ENCODE measurements around the gene MAB21L1.
A peak's percentile ranks its signal among the peaks of the same experiment; 100 is the strongest.

MAB21L1 gene

GRCh38 chr13:35475960-35476943 is at the start of gene MAB21L1:
MAB21L1 (minus strand) TSS chr13:35476689; CDS start chr13:35476138, 551 bp downstream.
- no peak for DNase-seq

GRCh38 chr13:35524171-35524570 is 47.7 kb upstream of the MAB21L1 start:
- DNase-seq = no peak

GRCh38 chr13:35518337-35518946 is 42.0 kb upstream of the MAB21L1 start:
- DNase-seq = no peak

- no peak for DNase-seq
Observed at GRCh38 chr13:35514801-35515502, 38.5 kb upstream of the MAB21L1 start.

GRCh38 chr13:35514061-35514477 is 37.6 kb upstream of the MAB21L1 start:
- DNase-seq = no peak

- no peak for DNase-seq
Observed at GRCh38 chr13:35512271-35512920, 35.9 kb upstream of the MAB21L1 start.

- no peak for DNase-seq
Observed at GRCh38 chr13:35502456-35502855, 26.0 kb upstream of the MAB21L1 start.

- DNase-seq = no peak
Observed at GRCh38 chr13:35501661-35502235, 25.3 kb upstream of the MAB21L1 start.

GRCh38 chr13:35500144-35500543 is 23.7 kb upstream of the MAB21L1 start:
- DNase-seq = no peak

GRCh38 chr13:35499676-35500075 is 23.2 kb upstream of the MAB21L1 start:
- DNase-seq = no peak

- peak; percentile 82 for DNase-seq
Observed at GRCh38 chr13:35499196-35499662, 22.7 kb upstream of the MAB21L1 start.

GRCh38 chr13:35498231-35498630 is 21.7 kb upstream of the MAB21L1 start:
- no peak for DNase-seq

- DNase-seq = no peak
Observed at GRCh38 chr13:35496761-35497386, 20.4 kb upstream of the MAB21L1 start.

- DNase-seq = no peak
Observed at GRCh38 chr13:35496006-35496405, 19.5 kb upstream of the MAB21L1 start.

- DNase-seq = no peak
Observed at GRCh38 chr13:35489050-35489449, 12.6 kb upstream of the MAB21L1 start.

GRCh38 chr13:35485424-35485823 is 8.9 kb upstream of the MAB21L1 start:
- peak; percentile 0 for DNase-seq

GRCh38 chr13:35484384-35484783 is 7.9 kb upstream of the MAB21L1 start:
- no peak for DNase-seq

- no peak for DNase-seq
Observed at GRCh38 chr13:35483761-35484160, 7.3 kb upstream of the MAB21L1 start.

- no peak for DNase-seq
Observed at GRCh38 chr13:35482527-35482926, 6.0 kb upstream of the MAB21L1 start.

- DNase-seq = no peak
Observed at GRCh38 chr13:35481777-35482176, 5.3 kb upstream of the MAB21L1 start.

GRCh38 chr13:35480346-35480745 is 3.9 kb upstream of the MAB21L1 start:
- no peak for DNase-seq

GRCh38 chr13:35479706-35480105 is 3.2 kb upstream of the MAB21L1 start:
- no peak for DNase-seq

Measured in NCI-H2107 (cell line).